Measurements from ENCODE around the gene USP5.
"Not testable (repeated sequence)": the region's sequence is repeated elsewhere in the genome, so short reads cannot be mapped to it uniquely, and the experiment has no call there.

The USP5 gene

DNA sequence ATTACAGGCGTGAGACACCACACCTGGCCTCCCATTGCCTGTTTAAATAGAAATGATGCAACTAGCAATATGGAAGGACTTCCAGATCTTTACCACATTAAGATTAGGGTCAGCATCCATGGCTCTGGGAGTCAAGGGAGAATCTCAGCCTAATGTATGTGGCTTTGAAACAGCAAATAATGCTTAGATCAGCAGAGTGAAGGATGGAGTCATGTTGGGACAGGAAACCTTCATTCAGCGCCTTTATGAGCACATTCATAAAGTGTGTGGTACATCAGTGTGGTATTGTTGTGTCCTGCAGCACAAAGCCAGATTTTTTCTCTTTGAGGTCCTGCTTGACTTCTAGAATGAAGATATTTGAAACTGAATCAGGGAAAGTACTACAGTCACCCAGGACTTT is 36.4 kb downstream of the USP5 start:
- no peak for DNase-seq (ENCODE audit: low spot score)

DNA sequence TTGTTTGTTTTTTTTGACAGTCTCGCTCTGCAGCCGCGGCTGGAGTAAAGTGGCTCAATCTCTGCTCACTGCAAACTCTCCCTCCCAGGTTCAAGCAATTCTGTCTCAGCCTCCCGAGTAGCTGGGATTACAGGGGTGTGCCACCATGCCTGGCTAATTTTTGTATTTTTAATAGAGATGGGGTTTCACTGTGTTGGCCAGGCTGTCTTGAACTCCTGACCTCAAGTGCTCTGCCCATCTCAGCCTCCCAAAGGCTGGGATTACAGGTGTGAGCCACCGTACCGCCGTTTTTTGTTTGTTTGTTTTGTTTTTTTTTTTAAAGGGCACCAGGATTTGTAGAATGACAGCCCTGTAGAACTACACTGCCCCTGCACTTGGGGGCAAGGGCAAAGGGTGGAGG is 36.8 kb downstream of the USP5 start:
- DNase-seq (ENCODE audit: low spot score) = not testable (repeated sequence)

DNA sequence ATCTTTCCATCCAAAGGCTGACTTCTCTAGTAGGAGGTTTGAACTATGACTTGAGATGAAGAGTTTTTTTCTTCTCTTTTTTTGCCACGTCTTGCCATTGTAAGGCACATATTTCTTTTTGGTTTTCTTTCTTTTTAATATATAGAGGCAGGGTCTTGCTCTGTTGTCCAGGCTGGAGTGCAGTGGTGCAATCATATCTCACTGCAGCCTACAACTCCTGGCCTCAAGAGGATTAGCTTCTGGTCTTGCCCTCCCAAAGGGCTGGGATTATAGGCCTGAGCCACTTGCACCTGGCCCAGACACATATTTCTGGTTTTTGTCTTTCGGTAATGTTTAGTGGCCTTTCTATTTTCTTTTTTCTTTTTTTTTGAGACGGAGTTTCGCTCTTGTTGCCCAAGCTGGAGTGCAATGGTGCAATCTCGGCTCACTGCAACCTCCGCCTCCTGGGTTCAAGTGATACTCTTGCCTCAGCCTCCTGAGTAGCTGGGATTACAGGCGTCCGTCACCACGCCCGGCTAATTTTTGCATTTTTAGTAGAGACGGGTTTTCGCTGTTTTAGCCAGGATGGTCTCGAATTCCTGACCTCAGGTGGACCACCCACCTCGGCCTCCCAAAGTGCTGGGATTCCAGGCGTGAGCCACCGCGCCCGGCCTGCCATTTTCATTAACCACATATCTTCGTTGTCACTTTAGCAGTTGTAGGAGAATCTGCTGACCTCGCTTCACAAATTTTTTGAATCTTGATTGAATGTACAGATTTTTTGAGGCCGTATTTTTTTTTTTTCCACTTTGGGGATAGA is 38.0 kb downstream of the USP5 start:
- not testable (repeated sequence) for DNase-seq (ENCODE audit: low spot score)

DNA sequence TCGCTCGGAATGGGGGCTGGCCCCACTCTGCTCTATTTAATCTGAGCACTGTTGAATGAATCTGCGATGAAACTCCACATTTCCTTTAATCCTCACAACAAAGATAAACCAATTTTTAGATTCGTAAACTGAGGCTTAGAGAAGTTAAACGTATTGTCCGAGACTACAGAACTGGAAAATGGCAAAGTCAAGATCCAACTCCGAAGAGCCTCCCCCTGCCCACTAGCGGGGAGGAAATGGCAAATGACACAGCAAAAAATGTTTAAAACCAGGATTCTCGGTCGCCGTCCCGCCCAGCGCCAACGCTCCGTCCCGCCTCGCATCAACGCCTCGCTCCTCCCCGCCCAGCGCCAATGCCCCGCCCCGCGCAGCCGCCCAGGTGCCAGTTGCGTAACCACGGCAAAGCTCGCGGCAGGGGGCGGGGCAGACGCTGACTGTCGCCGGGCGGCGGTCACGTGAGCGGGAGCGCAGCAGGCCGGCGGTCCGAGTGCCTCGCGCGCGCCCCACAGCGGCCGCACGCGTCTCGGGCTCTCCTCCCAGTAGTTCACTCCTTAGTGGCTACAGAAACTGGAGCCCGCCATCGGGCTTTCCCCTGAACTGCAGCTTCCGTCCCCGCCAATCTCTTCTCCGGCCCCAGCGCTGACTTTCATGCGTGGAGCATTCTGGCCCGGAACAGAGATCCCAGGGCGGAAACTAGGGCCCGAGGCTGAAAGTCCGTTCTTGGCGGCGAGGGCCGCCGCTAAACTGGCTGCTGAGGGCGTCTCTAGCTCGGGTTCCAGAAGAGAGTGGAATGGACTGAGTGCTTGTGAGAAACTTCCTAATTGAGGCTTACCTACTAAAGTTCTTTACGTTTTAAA is 39.1 kb downstream of the USP5 start:
- peak; percentile 94 for DNase-seq (ENCODE audit: low spot score)

DNA sequence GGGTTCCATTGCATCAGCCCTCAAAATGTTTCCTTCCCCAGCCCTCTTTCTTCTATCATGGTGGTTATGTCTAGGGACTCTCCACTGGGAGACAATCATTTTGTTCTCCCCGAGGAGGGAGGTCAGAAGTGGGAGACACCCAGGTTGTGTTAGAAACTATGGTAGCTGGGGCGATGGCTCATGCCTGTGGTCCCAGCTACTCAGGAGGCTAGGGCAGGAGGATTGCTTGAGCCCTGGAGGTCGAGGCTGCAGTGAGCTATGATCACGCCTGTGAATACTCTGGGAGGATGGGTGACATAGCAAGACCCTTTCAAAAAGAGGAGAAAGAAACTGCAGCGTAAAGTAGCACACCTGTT is 39.7 kb downstream of the USP5 start:
- no peak for DNase-seq (ENCODE audit: low spot score)

DNA sequence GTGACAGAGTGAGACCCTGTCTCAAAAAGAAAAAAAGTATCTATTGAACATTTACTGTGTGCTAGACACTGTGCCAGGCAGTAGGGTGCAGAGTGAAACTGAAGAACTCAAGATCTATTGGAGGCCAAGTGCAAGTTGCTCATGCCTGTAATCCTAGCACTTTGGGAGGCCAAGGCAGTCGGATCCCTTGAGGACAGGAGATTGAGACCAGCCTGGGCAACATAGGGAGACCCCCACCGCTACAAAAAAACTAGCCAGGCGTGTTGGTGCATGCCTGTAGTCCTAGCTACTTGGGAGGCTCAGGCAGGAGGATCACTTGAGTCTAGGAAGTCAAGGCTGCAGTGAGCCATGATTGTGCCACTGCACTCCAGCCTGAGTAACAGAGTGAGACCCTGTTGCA is 40.7 kb downstream of the USP5 start:
- not testable (repeated sequence) for DNase-seq (ENCODE audit: low spot score)

DNA sequence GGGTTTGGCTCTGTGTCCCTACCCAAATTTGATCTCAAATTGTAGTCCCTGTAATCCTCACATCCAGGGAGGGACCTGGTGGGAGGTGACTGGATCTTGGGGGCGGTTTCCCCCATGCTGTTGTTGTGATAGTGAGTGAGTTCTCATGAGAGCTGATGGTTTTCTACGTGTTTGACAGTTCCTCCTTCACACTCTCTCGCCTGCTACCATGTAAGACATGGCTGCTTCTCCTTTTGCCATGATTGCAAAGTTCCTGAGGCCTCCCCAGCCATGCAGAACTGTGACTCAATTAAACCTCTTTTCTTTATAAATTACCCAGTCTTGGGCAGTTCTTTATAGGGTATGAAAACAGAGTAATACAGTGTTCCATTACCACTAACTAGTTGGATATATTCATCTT is 42.4 kb downstream of the USP5 start:
- DNase-seq (ENCODE audit: low spot score) = no peak

DNA sequence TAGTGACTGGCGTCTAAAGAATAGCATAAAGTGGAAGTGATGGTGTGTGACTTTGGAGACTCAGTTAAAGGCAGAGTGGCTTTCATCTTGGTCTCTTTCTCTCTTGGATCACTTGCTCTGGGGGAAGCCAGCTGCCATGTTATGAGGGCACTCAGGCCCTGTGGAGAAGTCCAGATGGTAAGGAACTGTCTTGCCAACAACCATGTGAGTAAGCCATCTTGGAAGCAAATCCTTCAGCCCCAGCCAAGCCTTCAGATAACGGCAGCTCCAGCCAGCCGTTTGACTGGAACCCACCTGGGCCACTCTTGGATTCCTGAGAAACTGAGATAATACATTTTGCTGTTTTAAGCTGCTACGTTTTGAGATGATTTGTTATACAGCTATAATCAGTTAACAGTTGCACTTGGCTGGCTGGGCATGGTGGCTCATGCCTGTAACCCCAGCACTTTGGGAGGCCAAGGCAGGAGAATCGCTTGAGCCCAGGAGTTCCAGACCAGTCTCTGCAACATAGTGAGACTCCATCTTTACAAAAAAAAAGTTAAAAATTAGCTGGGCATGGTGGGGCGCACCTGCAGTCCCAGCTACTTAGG is 45.0 kb downstream of the USP5 start:
- DNase-seq (ENCODE audit: low spot score) = no peak

DNA sequence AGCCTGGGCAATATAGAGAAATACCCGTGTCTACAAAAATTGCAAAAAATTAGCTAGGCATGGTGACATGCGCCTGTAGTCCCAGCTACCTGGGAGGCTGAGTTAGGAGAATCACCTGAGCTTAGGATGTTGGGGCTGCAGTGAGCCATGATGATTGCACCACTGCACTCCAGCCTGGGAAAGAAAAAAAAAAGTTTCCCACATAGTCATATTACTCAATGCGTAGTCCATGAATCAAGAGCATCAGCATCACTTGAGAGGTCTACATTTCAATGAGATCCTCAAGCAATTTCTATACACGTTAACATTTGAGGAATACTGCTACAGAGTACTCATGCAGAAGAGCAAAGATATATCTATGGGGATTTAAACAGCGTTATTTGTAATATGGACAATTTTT is 47.5 kb downstream of the USP5 start:
- DNase-seq (ENCODE audit: low spot score) = no peak

DNA sequence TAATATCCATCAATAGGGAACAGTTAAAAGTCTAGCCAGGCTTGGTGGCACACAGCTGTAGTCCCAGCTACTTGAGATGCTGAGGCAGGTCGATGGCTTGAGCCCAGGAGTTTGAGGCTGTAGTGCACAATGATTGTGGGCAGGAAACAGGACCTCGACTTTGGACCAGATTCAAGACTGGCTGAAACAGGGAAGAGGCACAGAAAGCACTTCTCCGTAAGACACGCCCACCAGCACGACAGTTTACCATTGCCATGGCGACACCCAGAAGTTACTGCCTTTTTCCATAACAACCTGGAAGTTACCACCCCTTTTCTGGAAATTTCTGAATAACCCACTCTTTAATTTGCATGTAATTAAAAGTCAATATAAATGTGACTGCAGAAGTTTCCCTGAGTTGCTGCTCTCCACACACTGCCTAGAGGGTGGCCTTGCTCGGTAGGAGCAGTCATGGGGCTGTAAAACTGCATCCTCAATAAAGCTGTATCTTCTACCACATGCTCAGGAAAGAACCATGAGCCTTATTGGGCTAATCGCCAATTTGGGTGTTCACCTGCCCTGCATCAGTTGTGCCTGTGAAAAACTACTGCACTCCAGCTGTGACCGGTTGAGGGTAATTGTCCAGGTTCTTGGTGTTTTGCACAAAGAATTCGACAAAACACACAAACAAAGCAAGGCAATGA is 48.0 kb downstream of the USP5 start:
- peak; percentile 28 for DNase-seq (ENCODE audit: low spot score)

DNA sequence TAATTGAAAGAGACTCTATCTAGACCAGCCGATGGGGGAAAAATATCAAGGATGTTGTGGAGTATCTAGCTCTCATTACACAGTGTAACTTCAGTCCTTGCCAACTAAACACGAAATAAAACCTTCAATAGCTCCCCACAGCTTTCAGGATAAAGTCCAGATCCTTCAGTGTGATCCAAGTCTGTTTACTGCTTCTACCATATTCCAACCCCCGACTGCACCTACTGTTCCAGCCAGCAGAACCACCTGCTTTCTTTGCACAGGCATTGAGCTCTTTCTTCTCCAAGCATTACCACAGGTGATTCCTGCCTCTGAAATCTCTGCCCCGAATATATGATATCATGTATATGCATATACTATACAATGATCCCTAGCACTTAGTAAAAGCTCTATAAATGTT is 50.5 kb downstream of the USP5 start:
- DNase-seq (ENCODE audit: low spot score) = no peak

DNA sequence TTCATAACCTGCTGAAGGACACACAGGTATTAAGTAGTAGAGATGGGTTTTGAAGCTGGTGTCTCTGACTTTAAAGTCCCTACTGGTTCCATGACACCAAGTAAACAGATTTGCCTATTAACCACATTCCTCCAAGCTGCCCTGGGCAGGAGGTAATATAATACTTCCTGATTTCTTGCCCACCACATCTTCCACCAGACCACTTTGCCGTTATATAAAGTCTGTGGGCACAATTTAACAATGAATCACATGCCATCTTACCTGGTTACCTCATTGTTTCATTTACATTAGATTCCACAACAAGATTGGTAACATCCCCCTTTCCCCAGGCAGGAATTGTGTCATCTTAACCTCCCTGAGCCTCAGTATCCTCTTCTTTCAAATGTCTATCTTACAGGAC is 51.8 kb downstream of the USP5 start:
- no peak for DNase-seq (ENCODE audit: low spot score)

DNA sequence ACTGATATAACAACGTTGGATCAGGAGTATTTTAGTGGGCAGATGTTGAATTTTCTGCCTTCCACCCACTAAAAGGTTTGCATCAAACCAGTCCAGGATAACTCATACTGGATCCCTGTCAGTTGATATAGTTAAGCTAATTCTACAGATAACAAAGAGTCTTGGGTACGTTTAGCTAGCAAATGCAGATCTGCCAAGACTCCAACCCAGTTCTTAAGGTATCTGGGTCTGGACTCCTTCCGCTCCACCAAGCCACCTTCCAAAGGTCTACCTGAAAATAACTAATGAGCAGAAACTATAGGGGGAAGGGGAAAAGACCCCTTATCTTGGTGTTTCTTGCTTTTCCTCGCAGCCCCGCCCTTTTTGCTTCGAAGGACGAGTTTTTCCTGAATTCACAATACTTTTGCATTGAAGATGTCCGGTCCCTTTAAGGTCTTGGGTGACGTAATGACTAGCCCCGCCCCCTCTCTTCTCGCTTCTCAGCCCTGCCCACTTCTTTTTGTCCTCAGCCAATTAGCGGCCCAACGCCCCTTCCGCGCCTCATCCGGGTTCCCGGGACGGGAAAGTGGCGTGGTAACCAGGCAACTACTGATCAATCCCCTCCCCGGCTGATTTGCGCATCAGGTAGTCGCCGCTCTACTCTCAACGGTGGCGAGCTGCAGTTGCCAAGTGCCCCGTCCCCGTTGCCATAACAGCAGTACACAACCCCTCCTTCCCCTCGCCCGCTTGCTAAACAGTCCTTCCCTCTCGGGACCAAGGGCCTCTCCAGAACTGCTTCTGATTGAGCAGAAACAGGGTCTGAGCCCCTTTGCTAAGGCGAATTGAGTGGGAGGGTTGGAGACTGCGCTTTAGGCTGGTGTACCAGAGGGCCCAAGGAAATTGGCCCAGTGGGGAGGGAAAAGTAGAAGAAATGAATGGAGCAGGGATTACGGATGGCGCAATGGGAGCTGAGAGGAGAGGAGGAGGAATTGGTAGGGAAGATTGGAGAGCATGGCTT is 52.6 kb downstream of the USP5 start, which contains the start of gene LRRC23:
Gene LRRC23, plus strand, starts transcription at position 543 of the 997 bp plus-strand sequence. CDS start 812 bp downstream, outside the sequence.
- DNase-seq (ENCODE audit: low spot score) = peak; percentile 91

DNA sequence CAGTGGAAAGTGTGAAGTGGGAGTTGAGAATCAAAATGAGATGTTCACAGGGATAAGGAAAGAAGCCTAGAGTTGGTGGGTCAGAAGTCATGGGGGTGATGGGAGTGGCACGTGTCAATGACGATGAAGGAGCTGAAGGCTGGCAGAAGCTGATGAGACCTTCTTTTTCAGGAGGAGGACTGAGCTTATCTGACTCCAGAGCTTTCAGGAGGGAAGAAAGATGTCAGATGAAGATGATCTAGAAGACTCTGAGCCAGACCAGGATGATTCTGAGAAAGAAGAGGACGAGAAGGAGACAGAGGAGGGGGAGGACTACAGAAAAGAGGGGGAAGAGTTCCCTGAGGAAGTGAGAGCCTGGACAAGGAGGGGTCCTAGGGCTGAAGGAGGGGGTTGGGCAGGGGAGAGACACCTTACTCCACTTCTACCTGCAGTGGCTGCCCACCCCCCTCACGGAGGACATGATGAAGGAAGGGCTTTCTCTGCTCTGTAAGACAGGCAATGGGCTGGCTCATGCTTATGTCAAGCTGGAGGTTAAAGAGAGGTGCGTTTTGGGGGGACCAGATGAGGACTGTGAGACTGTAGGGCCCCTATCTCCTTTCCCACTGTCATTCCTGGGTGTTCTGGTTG is 53.6 kb downstream of the USP5 start:
- no peak for DNase-seq (ENCODE audit: low spot score)

DNA sequence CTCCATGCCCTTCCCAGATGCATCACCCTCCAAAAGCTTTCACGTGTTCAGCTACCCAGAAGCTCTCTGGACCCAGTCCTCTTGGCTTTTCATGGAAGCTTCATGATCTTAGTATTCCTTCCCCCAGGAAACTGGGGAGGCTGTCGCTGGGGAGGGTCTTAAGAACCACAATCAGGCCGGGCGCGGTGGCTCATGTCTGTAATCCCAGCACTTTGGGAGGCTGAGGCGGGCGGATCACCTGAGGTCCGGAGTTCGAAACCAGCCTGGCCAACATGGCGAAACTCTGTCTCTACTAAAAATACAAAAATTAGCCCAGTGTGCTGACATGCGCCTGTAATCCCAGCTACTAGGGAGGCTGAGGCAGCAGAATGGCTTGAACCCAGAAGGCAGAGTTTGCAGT is 56.2 kb downstream of the USP5 start:
- not testable (repeated sequence) for DNase-seq (ENCODE audit: low spot score)

DNA sequence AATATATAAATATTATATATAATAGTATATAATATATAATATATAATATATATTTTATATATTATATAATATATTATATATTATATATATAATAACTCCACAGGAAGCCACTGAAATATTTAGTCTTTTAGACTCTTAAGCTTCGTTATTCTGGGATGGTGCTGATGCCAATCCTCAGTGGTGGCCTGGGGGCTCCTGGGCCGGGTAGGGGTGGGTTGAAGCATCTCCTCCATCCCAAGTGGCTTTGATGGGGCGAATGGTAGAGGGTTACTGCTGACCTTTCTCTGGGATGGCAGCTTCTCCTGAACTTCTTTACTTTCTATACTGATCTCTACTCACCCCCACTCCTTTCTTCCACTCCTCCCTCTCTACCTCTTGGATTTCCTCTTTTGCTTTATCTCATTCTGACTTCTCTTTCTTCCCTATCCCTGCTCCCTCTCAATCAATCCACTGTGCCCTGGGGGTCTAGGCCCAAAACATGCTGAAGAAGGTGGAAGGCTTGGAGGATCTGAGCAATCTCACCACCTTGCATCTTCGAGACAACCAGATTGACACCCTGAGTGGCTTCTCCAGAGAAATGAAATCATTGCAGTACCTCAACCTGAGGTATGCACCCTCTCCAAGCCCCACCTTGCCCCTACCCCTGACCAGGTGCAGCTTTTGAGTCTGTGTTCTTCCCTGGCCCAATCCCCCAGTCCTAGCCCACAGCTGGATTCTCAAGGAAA is 57.6 kb downstream of the USP5 start:
- no peak for DNase-seq (ENCODE audit: low spot score)

DNA sequence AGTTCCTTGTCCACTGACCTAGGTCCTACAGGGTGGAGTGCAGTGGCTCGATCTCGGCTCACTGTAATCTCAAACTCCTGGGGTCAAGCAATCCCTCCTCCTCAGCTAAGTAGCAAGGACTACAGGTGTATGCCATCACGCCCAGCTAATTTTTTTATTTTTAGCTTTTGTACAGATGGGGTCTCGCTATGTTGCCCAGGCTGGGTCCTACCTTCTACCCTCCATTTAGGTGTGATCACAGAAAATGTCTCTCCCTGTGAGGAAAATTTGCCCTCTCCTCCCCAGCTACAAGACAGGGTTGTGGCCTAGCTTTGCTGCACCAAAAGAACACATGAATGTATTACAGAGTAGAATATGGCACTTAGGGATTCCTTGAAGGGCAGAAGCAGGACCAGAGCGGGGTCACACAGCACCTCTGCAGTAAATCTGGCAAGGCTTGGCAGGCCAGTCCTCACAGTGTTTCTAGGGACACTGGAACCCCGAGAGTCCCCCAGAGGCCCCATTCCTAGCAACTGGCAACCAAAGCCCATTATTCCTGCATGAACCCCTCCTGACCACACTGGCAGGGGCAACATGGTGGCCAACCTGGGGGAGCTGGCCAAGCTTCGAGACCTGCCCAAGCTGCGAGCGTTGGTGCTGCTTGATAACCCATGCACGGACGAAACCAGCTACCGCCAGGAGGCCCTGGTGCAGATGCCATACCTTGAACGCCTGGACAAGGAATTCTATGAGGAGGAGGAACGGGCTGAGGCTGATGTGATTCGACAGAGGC is 60.4 kb downstream of the USP5 start:
- DNase-seq (ENCODE audit: low spot score) = no peak

DNA sequence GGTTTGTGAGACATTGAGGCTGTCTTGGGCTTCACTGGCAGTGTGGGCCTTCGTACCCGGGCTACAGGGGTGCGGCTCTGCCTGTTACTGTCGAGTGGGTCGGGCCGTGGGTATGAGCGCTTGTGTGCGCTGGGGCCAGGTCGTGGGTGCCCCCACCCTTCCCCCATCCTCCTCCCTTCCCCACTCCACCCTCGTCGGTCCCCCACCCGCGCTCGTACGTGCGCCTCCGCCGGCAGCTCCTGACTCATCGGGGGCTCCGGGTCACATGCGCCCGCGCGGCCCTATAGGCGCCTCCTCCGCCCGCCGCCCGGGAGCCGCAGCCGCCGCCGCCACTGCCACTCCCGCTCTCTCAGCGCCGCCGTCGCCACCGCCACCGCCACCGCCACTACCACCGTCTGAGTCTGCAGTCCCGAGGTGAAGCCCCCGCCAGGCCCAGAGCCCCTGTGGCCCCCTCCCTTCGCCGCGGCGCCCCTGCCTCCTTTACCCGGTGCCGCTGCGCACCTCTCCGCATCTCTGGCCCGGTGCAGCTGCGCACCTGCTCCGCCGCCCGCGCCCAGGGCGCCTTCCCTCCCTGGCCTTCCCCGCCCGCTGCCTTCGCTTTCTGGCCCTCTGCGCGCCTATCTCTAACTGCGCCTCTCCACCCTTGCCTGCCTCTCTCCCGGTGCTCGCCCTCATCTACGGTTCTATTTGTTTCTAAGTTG is 62.4 kb downstream of the USP5 start, which contains the start of gene ENO2:
Gene ENO2, plus strand, starts transcription at position 335 of the 701 bp plus-strand sequence. CDS start 1,253 bp downstream, outside the sequence.
- DNase-seq (ENCODE audit: low spot score) = peak; percentile 85
